ENCODE measurements around the gene CDH23. TPM values are rescaled to one million over a fixed set of nuclear protein-coding genes. Genes with fewer than 3 reads are reported as not detected.

The CDH23 gene
- total RNA-seq, 1 experiment from 2014 or later, result 0.34 TPM

- BruUV-seq (replicated peaks), result no TSS peak
- no peak for TF ChIP-seq CTCF (IDR thresholded peaks at IDR 0.05; ENCODE audit: insufficient read depth in 1 of 2, low read depth in 1 of 2, low read length in 1 of 2, severe bottlenecking in 1 of 2, unreplicated experiment in 1 of 2)
- no peak for DNase-seq
- POLR2A ChIA-PET, result no interaction called here
- Mint-ChIP-seq H3K4me1 (ENCODE audit: low read depth, unreplicated experiment) (no peaks in the 10 kb centered on the region), H3K4me3 (ENCODE audit: unreplicated experiment) (no peak overlapping the region), H3K9me3 (ENCODE audit: unreplicated experiment) (no peaks in the 10 kb centered on the region), H3K36me3 (ENCODE audit: insufficient read depth, unreplicated experiment) (no peaks in the 10 kb centered on the region), H3K27me3 (ENCODE audit: insufficient read depth, unreplicated experiment) (peaks cover 11% of the 10 kb centered on the region), H3K27ac (ENCODE audit: unreplicated experiment) (no peak overlapping the region)
- Histone ChIP-seq H3K27me3 (replicated peaks; ENCODE audit: control insufficient read depth, insufficient read depth, low read length) (0 out of 2 replicates have a peak, but pooled peaks cover 1% of the 10 kb centered on the region), H3K36me3 (ENCODE audit: control insufficient read depth, insufficient read depth, low read length) (no peaks in the 10 kb centered on the region), H3K4me3 (ENCODE audit: low read depth, low read length) (no peak overlapping the region), H3K4me1 (peaks cover 3% of the 10 kb centered on the region; the same call in 1 of the 2 replicates), H3K9me3 (no peaks in the 10 kb centered on the region)
- CTCF ChIA-PET, result no interaction called here
- intact Hi-C loops (cut with micrococcal nuclease; ENCODE audit: unreplicated experiment), result no loop called here
Observed at GRCh38 chr10:71595649-71596048, 198.9 kb downstream of the CDH23 start.

DNA sequence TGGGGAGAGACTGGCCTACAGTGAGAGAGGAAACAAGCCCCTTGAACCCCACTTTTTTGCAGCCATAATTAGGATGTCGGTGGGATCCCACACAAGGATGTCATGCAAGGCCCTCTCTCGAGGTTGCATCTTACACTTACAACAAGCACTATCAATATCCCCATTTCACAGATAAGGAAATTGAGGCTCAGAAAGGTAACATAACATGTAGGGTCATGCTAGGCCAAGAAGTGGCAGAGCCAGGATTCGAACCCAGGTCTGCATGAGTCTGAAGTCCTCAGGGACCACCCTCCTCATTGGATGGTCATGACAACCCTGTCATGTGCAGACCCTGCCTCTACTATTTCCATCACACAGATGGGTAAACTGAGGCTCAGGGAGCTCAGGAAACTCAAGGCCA is 199.4 kb downstream of the CDH23 start:
- Mint-ChIP-seq H3K4me3 (ENCODE audit: unreplicated experiment) (no peak overlapping the region), H3K4me1 (ENCODE audit: low read depth, unreplicated experiment) (no peaks in the 10 kb centered on the region), H3K36me3 (ENCODE audit: insufficient read depth, unreplicated experiment) (no peaks in the 10 kb centered on the region), H3K27ac (ENCODE audit: unreplicated experiment) (no peak overlapping the region), H3K27me3 (ENCODE audit: insufficient read depth, unreplicated experiment) (peaks cover 9% of the 10 kb centered on the region), H3K9me3 (ENCODE audit: unreplicated experiment) (no peaks in the 10 kb centered on the region)
- no peaks in the 10 kb centered on the region for H3K36me3 ChIP-seq (ENCODE audit: control insufficient read depth, insufficient read depth, low read length)
- no peak for DNase-seq
- POLR2A ChIA-PET, result no interaction called here
- no TSS peak for BruUV-seq (replicated peaks)
- 0 out of 2 replicates have a peak, but pooled peaks cover 1% of the 10 kb centered on the region for H3K27me3 ChIP-seq (replicated peaks; ENCODE audit: control insufficient read depth, insufficient read depth, low read length)
- TF ChIP-seq CTCF (IDR thresholded peaks at IDR 0.05; ENCODE audit: insufficient read depth in 1 of 2, low read depth in 1 of 2, low read length in 1 of 2, severe bottlenecking in 1 of 2, unreplicated experiment in 1 of 2), result no peak
- CTCF ChIA-PET, result no interaction called here
- peaks cover 3% of the 10 kb centered on the region; the same call in 1 of the 2 replicates for H3K4me1 ChIP-seq
- H3K4me3 ChIP-seq (ENCODE audit: low read depth, low read length), result no peak overlapping the region
- H3K9me3 ChIP-seq, result no peaks in the 10 kb centered on the region
- intact Hi-C loops (cut with micrococcal nuclease; ENCODE audit: unreplicated experiment), result no loop called here

GRCh38 chr10:71596759-71597158 is 200.0 kb downstream of the CDH23 start:
- TF ChIP-seq CTCF (IDR thresholded peaks at IDR 0.05; ENCODE audit: insufficient read depth in 1 of 2, low read depth in 1 of 2, low read length in 1 of 2, severe bottlenecking in 1 of 2, unreplicated experiment in 1 of 2), result no peak
- H3K27me3 ChIP-seq (replicated peaks; ENCODE audit: control insufficient read depth, insufficient read depth, low read length), result no peaks in the 10 kb centered on the region
- Mint-ChIP-seq H3K4me3 (ENCODE audit: unreplicated experiment) (no peak overlapping the region), H3K27ac (ENCODE audit: unreplicated experiment) (no peak overlapping the region), H3K9me3 (ENCODE audit: unreplicated experiment) (no peaks in the 10 kb centered on the region), H3K27me3 (ENCODE audit: insufficient read depth, unreplicated experiment) (peaks cover 6% of the 10 kb centered on the region), H3K4me1 (ENCODE audit: low read depth, unreplicated experiment) (no peaks in the 10 kb centered on the region), H3K36me3 (ENCODE audit: insufficient read depth, unreplicated experiment) (no peaks in the 10 kb centered on the region)
- no peaks in the 10 kb centered on the region for H3K9me3 ChIP-seq
- CTCF ChIA-PET, result interaction anchor here (0.6 kb wide), 1 partner anchor 33 kb away, joined by 3 read pairs; no protein-coding TSS in a partner anchor
- intact Hi-C loops (cut with micrococcal nuclease; ENCODE audit: unreplicated experiment), result no loop called here
- DNase-seq, result no peak
- no peak overlapping the region for H3K4me3 ChIP-seq (ENCODE audit: low read depth, low read length)
- H3K4me1 ChIP-seq, result peaks cover 3% of the 10 kb centered on the region; the same call in 1 of the 2 replicates
- BruUV-seq (replicated peaks), result no TSS peak
- H3K36me3 ChIP-seq (ENCODE audit: control insufficient read depth, insufficient read depth, low read length), result no peaks in the 10 kb centered on the region
- POLR2A ChIA-PET, result no interaction called here

All from Caco-2 (cell line).